C4-2B (cell line): ENCODE measurements around the gene INSYN1.

Experiments used
- H3K27ac ChIP-seq: fragments of 450-650 bp; 2 replicates; pipeline ENCODE4 v1.5.1; 2017
- CTCF ChIP-seq: fragments of 450-650 bp; conservative IDR thresholded peaks from 2 replicates; pipeline ENCODE4 v1.5.1; 2017; ENCODE audit warnings: mild to moderate bottlenecking
- ZFX ChIP-seq: fragments of 450-650 bp; IDR thresholded peaks from 2 replicates; pipeline ENCODE4 v1.6.1; 2017

The INSYN1 gene

GRCh38 chr15:73746883-73747282, 6.3 kb downstream of the INSYN1 start:
- no peak for TF ChIP-seq CTCF
- no peak for TF ChIP-seq ZFX
- no peak overlapping the region for H3K27ac ChIP-seq

- H3K27ac ChIP-seq, result no peak overlapping the region
- TF ChIP-seq ZFX (no peak), CTCF (no peak)
Measured at GRCh38 chr15:73746261-73746660, 6.9 kb downstream of the INSYN1 start.

GRCh38 chr15:73745073-73745472, 8.1 kb downstream of the INSYN1 start:
- H3K27ac ChIP-seq, result no peak overlapping the region
- no peak for TF ChIP-seq CTCF
- TF ChIP-seq ZFX, result no peak

GRCh38 chr15:73744293-73744692, 8.9 kb downstream of the INSYN1 start:
- H3K27ac ChIP-seq, result no peak overlapping the region
- TF ChIP-seq CTCF (no peak), ZFX (no peak)

- no peak for TF ChIP-seq CTCF
- no peak for TF ChIP-seq ZFX
Measured at GRCh38 chr15:73741321-73741836, 11.8 kb downstream of the INSYN1 start.

GRCh38 chr15:73740152-73741048, 12.8 kb downstream of the INSYN1 start:
- H3K27ac ChIP-seq, result no peak overlapping the region
- TF ChIP-seq ZFX (no peak), CTCF (no peak)

More at GRCh38 chr15:73741321-73741836, 11.8 kb downstream of the INSYN1 start:
- H3K27ac ChIP-seq, result no peak overlapping the region

- H3K27ac ChIP-seq, result no peak overlapping the region
- TF ChIP-seq CTCF, result no peak
- TF ChIP-seq ZFX, result no peak
Measured at GRCh38 chr15:73737535-73737934, 15.6 kb downstream of the INSYN1 start.
